HG02642 (cell line): ENCODE measurements around the gene ZNF324.
"Not testable (repeated sequence)": the region's sequence is repeated elsewhere in the genome, so short reads cannot be mapped to it uniquely, and the experiment has no call there.

Experiments used
- ATAC-seq: cut with Tn5 transposase; IDR thresholded peaks from one replicate; pipeline ENCODE4 v1.9.1; 2021; ENCODE audit warnings: mild to moderate bottlenecking; ENCODE audit not compliant: unreplicated experiment, poor library complexity

Gene ZNF324

DNA sequence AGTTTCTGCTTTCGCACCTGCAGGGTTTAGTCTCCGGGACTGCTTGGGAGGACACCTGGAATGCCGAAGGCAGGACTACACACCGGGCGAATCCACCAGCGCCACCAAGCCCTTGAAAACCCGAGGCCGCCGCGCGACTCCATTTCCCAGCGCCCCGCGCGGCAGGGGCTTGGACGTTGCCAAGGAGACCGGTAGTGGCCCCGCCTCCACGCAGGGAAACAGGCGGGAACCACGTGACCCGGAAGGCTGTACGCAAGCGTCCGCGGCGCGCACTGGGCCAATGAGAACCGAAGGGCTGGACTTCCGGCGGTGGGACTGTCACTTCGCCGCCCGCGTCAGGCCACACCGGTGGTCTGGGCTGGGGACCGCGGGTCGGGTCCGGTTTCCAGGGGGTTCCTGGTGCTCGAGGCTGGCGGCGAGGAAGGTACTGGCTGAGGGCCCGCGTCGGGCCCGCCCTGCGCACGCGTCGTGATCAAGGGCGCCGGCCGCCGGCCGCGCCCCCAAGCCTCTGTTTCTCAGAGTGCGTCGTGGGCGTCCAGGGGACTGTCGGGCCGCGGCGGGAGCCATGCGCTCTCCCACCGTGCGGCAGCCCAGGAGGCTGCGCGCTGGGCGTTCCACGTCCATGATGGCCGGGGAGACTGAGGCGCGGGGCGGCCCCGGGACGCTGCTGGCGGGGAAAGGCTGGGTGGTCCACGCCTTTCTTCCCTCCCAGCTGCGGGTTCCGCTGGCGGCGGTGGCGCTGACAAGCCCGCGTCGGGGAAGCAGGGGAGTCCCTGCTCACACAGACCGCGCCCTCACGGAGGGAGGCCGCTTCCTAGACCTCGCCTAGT is at the start of gene ZNF324:
TSS of gene ZNF324 (plus strand) at position 321 of the 830 bp plus-strand sequence. CDS start 2,106 bp downstream, outside the sequence.
- peak; percentile 90 for ATAC-seq

- ATAC-seq, result no peak
Observed at GRCh38 chr19:58428617-58429016, 38.3 kb upstream of the ZNF324 start.

- no peak for ATAC-seq
Observed at GRCh38 chr19:58429745-58430144, 37.1 kb upstream of the ZNF324 start.

DNA sequence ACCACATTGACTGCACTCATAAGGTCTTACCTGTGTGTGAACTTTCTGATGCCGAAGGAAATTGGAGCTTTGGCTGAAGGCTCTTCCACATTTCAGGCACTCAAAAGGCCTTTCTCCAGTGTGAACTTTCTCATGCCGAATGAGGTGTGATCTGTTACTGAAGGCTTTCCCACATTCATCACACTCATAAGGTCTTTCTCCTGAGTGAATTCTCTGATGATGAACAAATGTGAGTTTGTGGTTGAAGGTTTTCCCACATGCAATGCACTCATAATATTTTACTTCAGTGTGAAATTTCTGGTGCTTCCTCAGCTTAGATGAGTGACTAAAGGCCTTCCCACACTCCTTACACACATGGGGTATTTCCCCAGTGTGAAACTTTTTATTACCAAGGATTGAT is 32.7 kb upstream of the ZNF324 start:
- ATAC-seq, result no peak

DNA sequence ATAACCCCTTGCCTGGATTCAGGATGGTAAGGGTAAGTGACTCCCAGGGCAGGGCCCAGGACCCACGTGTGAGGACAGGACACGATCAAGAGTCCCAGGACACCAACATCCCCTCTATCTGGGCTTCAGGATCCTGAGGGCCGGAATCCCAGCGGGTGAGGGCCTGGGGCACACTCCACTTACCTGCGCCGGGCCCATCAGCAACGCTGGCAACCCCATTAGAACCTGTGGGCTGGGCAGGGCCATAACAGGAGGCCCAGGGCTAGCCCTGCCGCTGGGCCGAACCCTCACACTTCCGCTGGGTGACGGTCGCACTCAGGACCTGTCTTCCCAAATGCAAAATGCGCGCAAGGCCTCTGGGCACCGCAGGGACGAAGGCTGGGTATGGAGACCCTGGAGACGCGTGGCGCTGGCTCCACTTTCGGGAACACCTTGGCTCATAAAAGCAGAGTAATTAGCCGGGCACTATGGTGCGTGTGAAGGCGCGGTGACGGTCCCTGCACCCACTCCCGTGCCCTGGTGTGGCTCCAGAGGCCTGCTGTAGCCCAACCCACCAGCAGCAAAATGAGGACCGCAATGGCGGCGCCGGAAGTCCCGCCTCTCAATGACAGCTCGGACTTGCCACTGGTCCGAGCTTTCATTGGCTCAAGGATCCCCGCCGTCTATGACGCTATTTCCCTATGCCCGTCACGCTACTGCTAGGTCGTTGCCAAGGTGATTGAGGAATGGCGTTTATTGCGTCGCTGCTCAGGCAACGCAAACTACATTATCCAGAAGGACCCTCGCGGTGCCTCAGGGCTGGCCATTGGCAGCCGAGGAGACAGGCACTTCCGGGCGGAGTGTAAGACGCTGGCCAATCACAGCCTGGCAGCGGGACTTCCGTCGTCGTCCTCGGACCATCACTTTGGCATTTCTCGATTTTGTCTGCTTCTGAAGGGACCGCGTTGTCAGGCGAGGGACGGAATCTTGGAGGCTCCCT is 27.0 kb upstream of the ZNF324 start, which contains the start of gene ZNF132:
TSS of gene ZNF132 (minus strand) at position 578 of the 979 bp plus-strand sequence. CDS start at position 246, 332 bp downstream.
- ATAC-seq, result peak; percentile 96

DNA sequence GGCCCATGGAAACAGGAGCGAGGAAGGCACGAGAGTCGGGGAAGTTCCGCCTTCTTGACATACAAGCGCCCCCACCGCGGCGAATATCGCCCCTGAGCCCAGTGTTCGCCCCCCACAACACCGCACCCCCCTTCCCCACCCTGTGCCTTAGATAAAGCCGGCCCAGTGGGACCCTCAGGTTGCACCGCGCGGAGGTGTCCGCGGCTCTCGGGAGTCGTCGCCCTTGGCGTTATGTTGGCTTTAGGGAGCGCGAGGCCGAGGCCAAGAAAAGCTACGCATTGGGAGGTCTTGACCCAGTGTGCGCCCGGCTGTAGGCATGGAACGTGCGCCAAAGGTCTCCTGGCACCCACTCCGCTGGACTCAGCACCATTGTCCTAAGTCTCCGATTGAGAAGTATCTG is 26.3 kb upstream of the ZNF324 start:
- ATAC-seq, result no peak

DNA sequence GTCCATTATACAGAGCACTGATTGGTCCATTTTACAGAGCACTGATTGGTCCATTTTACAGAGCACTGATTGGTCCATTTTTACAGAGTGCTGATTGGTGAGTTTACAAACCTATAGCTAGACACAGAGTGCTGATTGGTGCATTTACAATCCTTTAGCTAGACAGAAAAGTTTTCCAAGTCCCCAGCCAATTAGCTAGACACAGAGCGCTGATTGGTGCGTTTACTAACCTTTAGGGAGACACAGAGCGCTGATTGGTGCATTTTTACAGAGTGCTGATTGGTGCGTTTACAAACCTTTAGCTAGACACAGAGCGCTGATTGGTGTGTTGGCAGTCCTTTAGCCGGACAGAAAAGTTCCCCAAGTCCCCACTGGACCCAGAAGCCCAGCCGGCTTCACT is 23.9 kb upstream of the ZNF324 start:
- not testable (repeated sequence) for ATAC-seq

GRCh38 chr19:58448860-58449259 is 18.0 kb upstream of the ZNF324 start:
- ATAC-seq, result not testable (repeated sequence)

GRCh38 chr19:58449980-58450379 is 16.9 kb upstream of the ZNF324 start:
- not testable (repeated sequence) for ATAC-seq

DNA sequence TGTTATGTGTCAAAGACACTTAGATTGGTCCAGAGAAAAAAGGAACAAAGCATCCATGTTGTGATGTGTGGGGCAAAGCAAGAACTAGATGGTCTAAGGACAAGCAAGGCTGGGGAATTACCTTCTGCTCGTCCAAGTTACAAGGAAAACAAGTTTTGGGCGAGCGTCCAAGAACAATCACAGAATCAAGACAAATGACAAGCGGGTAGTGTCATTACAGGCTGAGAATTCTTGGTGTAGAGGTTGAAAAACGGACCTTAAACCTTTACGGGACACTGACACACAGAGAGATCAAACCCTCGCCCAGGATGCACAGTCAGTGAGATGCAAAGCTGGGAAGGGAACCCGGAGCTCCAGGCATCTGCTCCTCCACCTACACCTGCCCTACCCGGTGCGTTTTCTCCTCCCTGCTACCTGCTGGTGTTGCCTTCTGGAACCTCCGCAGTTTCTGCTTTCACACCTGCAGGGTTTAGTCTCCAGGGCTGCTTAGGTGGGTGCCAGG is 16.0 kb upstream of the ZNF324 start:
- no peak for ATAC-seq

DNA sequence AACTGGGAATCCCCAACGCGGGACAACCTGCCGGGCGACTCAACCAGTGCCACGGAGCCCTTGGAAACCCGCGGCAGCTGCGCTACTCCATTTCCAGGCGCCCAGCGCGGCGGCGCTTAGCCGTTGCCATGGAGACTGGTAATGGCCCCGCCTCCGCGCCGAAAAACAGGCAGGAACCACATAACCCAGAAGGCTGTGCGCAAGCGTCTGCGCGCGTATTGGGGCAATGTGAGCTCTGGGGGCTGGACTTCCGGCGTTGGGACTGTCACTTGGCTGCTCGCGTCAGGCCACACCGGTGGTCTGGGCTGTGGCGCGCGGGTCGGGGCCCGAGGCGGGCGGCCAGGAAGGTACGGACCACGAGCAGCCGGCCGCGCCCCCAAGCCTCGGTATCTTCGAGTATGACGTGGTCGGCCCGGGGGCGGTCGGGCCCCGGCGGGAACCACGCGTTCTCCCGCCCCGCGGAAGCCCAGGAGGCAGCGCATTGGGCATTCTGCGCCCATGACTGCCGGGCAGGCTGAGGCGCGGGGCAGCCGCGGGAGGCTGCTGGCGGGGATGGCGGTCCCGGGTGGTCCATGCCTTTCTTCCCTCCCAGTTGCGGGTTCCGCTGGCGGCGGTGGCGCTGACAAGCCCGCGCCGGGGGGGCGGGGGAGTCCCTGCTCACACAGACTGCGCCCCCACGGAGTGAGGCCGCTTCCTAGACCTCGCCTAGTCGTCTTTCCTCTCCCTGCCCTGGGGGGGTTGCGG is 15.3 kb upstream of the ZNF324 start, which contains the start of gene ZNF324B:
TSS of gene ZNF324B (plus strand) at position 265 of the 744 bp plus-strand sequence. CDS start 2,080 bp downstream, outside the sequence.
- peak; percentile 97 for ATAC-seq

DNA sequence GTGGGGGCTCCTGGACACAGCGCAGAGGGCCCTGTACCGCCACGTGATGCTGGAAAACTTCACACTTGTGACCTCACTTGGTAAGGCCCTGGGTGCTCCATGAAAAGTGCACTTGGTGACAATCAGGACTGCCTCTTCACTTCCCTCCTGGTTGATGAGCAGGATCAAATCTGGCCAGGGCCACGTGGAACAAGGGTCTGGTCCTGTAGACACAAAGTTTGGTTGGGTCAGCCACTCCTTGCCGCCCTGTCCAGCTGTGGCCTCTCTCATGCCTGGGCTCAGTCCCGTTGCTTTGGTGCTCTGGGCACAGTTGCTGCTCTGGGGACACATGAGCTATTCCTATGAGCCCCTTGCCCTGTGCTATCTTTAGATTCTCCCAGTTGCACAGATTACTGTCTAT is 13.1 kb upstream of the ZNF324 start:
- ATAC-seq, result no peak

GRCh38 chr19:58455306-58455705 is 11.6 kb upstream of the ZNF324 start:
- no peak for ATAC-seq

DNA sequence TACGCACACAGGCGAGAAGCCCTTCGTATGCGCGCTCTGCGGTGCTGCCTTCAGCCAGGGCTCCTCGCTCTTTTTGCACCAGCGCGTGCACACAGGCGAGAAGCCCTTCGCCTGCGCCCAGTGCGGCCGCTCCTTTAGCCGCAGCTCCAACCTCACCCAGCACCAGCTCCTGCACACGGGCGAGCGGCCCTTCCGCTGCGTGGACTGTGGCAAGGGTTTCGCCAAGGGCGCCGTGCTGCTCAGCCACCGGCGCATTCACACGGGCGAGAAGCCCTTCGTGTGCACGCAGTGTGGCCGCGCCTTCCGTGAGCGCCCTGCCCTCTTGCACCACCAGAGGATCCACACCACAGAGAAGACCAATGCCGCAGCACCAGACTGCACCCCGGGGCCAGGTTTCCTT is 10.8 kb upstream of the ZNF324 start:
- ATAC-seq, result no peak

- no peak for ATAC-seq
Observed at GRCh38 chr19:58460039-58460438, 6.8 kb upstream of the ZNF324 start.

DNA sequence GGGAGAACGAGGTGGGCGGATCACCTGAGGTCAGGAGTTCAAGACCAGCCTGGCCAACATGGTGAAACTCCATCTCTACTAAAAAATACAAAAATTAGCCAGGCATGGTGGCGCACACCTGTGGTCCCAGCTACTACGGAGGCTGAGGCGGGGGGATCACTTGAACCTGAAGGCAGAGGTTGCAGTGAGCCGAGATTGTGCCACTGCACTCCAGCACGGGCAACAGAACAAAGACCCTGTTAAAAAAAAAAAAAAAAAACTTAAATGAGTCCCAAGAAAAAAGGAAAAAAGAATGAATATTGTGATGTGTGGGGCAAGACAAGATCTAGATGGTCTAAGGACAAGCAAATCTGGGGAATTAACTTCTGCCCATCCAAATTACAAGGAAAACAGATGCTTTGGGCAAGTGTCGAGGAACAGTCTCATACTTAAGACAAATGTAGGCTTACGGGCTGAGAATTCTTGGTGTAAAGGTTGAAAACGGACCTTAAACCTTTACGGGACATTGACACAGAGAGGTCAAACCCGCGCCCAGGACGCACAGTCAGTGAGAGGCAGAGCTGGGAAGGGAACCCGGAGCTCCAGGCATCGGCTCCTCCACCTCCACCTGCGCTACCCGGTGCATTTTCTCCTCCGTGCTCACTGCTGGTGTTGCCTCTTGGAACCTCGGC is 656 bp upstream of the ZNF324 start:
- ATAC-seq, result peak; percentile 16

GRCh38 chr19:58468216-58468839 is 1.4 kb downstream of the ZNF324 start:
- no peak for ATAC-seq

DNA sequence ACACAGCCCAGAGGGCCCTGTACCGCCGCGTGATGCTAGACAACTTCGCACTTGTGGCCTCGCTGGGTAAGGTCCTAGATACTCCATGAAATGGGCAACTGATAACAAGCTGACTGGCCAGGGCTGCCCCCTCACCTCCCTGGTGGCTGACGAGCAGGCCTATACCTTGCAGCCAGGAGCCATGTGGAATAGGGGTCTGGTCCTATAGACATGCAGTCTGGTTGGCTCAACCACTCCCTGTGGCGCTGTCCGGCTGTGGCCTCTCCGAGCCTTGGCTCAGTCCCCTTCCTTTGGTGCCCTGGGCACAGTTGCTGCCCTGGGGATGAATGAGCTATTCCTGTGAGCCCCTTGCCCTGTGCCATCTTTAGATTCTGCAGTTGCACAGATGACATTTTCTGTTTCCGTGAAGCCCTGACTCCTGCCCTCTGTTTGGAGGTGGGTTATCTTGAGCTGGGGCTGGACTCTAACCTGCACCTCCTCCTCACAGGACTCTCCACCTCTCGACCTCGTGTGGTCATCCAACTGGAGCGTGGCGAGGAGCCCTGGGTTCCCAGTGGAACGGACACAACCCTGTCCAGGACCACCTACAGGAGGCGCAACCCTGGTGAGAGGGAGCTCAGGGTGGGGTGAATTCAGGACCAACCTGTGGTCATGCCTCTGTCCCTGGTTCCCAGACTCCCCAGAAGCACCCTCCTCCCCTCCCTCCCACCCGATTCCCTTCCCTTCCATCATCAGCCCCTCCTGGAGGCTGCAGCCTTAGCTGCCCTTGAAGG is 2.5 kb downstream of the ZNF324 start:
- ATAC-seq, result no peak
